ENCODE measurements around the gene CRIM1.

DNA sequence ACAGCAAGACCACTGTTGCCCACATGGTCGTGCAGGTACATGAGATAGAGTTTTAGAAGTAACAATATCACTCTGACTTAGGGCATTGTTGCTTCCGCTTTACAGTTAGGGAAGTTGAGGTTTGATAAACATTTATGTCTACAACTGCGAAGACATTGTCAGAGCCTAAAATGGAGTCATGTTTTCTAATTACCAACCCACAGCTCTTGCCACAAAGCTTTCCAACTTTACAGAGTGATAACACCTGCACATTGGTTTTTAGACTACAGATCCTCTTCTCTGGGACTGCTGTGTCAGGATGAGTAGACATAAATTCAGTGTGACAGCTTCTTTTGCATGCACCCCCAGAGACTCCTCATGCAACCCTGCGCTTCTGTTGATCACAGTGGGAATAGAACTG lies 123.4 kb downstream of the CRIM1 start:
- TF ChIP-seq, protein P1, sequence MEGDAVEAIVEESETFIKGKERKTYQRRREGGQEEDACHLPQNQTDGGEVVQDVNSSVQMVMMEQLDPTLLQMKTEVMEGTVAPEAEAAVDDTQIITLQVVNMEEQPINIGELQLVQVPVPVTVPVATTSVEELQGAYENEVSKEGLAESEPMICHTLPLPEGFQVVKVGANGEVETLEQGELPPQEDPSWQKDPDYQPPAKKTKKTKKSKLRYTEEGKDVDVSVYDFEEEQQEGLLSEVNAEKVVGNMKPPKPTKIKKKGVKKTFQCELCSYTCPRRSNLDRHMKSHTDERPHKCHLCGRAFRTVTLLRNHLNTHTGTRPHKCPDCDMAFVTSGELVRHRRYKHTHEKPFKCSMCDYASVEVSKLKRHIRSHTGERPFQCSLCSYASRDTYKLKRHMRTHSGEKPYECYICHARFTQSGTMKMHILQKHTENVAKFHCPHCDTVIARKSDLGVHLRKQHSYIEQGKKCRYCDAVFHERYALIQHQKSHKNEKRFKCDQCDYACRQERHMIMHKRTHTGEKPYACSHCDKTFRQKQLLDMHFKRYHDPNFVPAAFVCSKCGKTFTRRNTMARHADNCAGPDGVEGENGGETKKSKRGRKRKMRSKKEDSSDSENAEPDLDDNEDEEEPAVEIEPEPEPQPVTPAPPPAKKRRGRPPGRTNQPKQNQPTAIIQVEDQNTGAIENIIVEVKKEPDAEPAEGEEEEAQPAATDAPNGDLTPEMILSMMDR (IDR thresholded peaks at IDR 0.05), result no peak
- TF ChIP-seq POLR2A (IDR thresholded peaks at IDR 0.05), result no peak
